Amniotic epithelial cell (primary cell): Measurements from ENCODE around the gene CCRL2.
A peak's percentile ranks its signal among the peaks of the same experiment; 100 is the strongest.
"Not testable (repeated sequence)": the region's sequence is repeated elsewhere in the genome, so short reads cannot be mapped to it uniquely, and the experiment has no call there.

ENCODE experiments used
- DNase-seq: peaks from one replicate; pipeline ENCODE4 v3.0.0-alpha.2; 2010; ENCODE audit warnings: low read depth

Gene CCRL2

GRCh38 chr3:46405301-46406019 lies 1.6 kb upstream of the CCRL2 start:
- no peak for DNase-seq

GRCh38 chr3:46406443-46406787 lies 644 bp upstream of the CCRL2 start:
- DNase-seq = no peak

- no peak for DNase-seq
Observed at GRCh38 chr3:46407970-46408369, 911 bp downstream of the CCRL2 start.

GRCh38 chr3:46408853-46409252 lies 1.8 kb downstream of the CCRL2 start:
- no peak for DNase-seq

- DNase-seq = no peak
Observed at GRCh38 chr3:46409739-46410489, 2.9 kb downstream of the CCRL2 start.

GRCh38 chr3:46410669-46411068 lies 3.6 kb downstream of the CCRL2 start:
- no peak for DNase-seq

GRCh38 chr3:46411271-46411670 lies 4.2 kb downstream of the CCRL2 start:
- DNase-seq = no peak

GRCh38 chr3:46412786-46413298 lies 5.8 kb downstream of the CCRL2 start:
- no peak for DNase-seq

- no peak for DNase-seq
Observed at GRCh38 chr3:46413951-46414350, 6.9 kb downstream of the CCRL2 start.

- no peak for DNase-seq
Observed at GRCh38 chr3:46414739-46415138, 7.7 kb downstream of the CCRL2 start.

GRCh38 chr3:46416125-46416810 lies 9.2 kb downstream of the CCRL2 start:
- DNase-seq = no peak

GRCh38 chr3:46416811-46417510 lies 9.9 kb downstream of the CCRL2 start:
- DNase-seq = no peak

GRCh38 chr3:46417841-46418611 lies 11.0 kb downstream of the CCRL2 start:
- DNase-seq = no peak

GRCh38 chr3:46419816-46420215 lies 12.8 kb downstream of the CCRL2 start:
- DNase-seq = no peak

GRCh38 chr3:46420931-46421330 lies 13.9 kb downstream of the CCRL2 start:
- DNase-seq = no peak

- DNase-seq = peak; percentile 33
Observed at GRCh38 chr3:46422617-46423016, 15.6 kb downstream of the CCRL2 start.

- DNase-seq = peak; percentile 82
Observed at GRCh38 chr3:46423588-46423987, 16.5 kb downstream of the CCRL2 start.

GRCh38 chr3:46426476-46426875 lies 19.4 kb downstream of the CCRL2 start:
- peak; percentile 70 for DNase-seq

GRCh38 chr3:46427404-46427803 lies 20.3 kb downstream of the CCRL2 start:
- DNase-seq = not testable (repeated sequence)

GRCh38 chr3:46427916-46428833 lies 21.1 kb downstream of the CCRL2 start:
- peak; percentile 44 for DNase-seq
